ENCODE measurements around the gene TPM2.
"Not testable (repeated sequence)": the region's sequence is repeated elsewhere in the genome, so short reads cannot be mapped to it uniquely, and the experiment has no call there.

- TF ChIP-seq POLR2A, CTCF (IDR thresholded peaks at IDR 0.05): not testable (repeated sequence)
These were observed 52.2 kb downstream of the TPM2 start for GRCh38 chr9:35637427-35637955.

Data from gastroesophageal sphincter (tissue), 3 donors.